Testis (tissue), 2 donors: Measurements from ENCODE around the gene KRT77.
"Not testable (repeated sequence)": the region's sequence is repeated elsewhere in the genome, so short reads cannot be mapped to it uniquely, and the experiment has no call there.

ENCODE experiments used
- CTCF ChIP-seq, 3 experiments: fragments of 450-650 bp in 2 of 3; fragments of 200-600 bp in 1 of 3; sonication (generic) in 1 of 3; IDR thresholded peaks; one replicate each; pipeline ENCODE4 v1.5.1; 2016 to 2019; ENCODE audit warnings: antibody characterized with exemption in 3 of 3, mild to moderate bottlenecking in 2 of 3, moderate library complexity in 1 of 3
- POLR2A ChIP-seq: fragments of 450-650 bp; IDR thresholded peaks from one replicate; pipeline ENCODE4 v1.6.1; 2017; ENCODE audit warnings: antibody characterized with exemption, mild to moderate bottlenecking, moderate library complexity

GRCh38 chr12:52669941-52670340 is 33.4 kb downstream of the KRT77 start:
- TF ChIP-seq CTCF (IDR thresholded peaks at IDR 0.05); POLR2A: not testable (repeated sequence)
